Activated CD8-positive, alpha-beta memory T cell treated with anti-CD3 and anti-CD28 coated beads, Interleukin-2, amount 50 U/mL, for 1 hour (primary cell): Measurements from ENCODE around the gene CEP192.
"Not testable (repeated sequence)": the region's sequence is repeated elsewhere in the genome, so short reads cannot be mapped to it uniquely, and the experiment has no call there.

Source experiments
- DNase-seq: peaks from one replicate; pipeline ENCODE4 v3.0.0-alpha.2; 2020; ENCODE audit errors: extremely low read depth

The CEP192 gene

GRCh38 chr18:12990967-12991820 is at the start of gene CEP192:
Gene CEP192 (plus strand): TSS chr18:12991362. CDS start chr18:12999425, 8,063 bp downstream.
- DNase-seq = peak; percentile 95

DNA sequence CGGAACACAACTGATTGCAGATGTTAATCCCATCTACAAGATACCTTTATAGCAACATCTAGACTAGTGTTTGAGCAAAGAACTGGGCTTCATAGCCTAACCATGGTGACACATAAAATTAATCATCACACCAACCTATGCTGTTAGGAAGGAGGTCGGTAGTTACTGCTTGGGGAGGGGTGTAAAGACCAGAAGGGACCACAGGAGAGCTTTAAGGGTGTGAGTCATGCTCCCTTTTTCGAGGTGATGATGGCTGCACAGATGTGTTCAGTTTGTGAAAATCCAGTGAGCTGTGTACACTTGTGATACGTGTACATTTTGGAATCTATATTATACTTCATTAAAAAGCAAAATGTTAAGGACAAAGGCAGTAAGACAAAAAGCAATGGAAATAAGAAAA is 47.9 kb upstream of the CEP192 start:
- DNase-seq = no peak

DNA sequence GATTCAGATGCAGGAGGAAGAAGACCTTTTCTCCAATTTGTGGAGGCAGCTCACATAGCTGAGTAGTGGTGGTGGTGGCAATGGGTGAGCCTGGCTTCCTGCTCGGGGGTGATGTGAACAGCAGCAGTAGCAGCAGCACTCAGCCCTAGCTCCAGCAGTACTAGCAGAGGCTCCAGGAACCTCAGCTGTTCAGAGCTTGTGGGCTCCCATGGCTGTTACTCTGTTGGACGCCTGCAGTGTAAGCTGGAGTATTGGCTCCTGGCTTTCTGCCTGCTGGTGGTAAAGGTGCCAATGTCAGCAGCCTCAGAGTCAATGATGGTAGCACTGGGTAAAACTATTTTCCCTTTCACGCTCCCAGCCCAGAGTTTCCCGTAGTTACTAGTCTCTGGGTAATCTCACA is 46.5 kb upstream of the CEP192 start:
- DNase-seq = no peak

- DNase-seq = no peak
Observed at GRCh38 chr18:12946549-12947284, 44.4 kb upstream of the CEP192 start.

GRCh38 chr18:12947285-12948049 is 43.7 kb upstream of the CEP192 start, which contains the start of gene SEH1L:
Gene SEH1L (plus strand): TSS chr18:12948011. CDS start chr18:12948122, 111 bp downstream.
- peak; percentile 99 for DNase-seq

DNA sequence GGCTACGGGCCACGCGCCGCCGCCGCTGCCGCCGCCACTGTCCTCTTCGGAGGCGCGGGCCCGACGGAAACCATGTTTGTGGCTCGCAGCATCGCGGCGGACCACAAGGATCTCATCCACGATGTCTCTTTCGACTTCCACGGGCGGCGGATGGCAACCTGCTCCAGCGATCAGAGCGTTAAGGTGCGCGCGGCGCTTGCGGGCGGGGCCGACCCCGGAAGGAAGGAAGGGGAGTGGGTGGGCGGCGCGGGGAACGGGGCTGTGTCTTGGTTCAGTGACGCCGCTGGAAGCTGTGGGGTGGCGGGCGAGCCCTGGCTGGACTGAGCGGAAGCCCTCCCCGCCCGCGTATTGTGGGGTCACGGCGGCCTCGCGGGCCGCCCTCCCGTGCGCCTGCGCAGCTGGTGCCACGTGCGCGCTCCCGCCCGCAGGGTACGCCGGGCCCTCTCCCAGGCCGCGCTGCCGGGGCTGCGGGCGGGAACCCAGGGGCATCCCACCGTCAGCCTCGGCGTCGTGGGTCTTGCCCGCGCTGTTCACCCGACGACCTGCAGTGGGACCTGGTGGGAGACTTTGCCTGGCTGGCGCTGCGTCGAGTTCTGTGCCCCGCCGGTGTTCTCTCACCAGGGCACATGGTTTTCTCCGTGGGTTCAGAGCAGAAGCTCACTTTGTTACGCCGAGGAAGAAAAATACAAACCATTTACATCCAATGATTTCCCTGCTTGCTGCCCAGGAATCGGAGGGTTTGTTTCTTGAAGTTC is 42.9 kb upstream of the CEP192 start:
- peak; percentile 97 for DNase-seq

GRCh38 chr18:12958478-12958877 is 32.7 kb upstream of the CEP192 start:
- no peak for DNase-seq

DNA sequence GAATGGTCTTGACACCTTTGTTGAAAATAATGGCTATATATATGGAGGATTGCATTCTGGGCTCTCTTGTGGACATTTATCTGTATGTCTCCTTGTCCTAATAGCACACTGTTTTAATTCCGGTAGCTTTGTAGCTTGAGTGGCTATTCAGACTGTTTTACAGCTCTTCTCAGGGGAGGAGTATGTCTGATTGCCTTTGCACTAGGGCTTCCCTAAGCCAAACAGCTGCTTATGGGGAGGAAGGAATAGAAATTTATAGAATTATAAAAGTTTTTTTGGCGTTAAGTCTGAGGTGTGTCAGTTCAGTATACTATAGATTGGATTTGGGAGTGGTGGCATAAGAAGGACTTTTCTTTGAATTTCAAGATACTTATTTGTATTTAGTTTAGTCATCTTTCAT is 30.8 kb upstream of the CEP192 start:
- no peak for DNase-seq

GRCh38 chr18:12960853-12961397 is 30.2 kb upstream of the CEP192 start:
- no peak for DNase-seq

DNA sequence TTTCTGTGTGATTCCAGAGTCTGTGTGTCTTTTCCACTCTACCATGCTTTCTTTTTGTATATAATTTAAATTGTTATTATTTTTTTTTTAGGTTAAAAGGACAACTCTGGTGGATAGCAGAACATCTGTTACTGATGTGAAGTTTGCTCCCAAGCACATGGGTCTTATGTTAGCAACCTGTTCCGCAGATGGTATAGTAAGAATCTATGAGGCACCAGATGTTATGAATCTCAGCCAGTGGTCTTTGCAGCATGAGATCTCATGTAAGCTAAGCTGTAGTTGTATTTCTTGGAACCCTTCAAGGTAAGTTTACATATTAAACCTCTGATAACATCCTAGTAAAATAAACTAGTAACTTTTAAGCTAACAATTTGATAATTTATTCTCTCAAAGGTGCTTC is 28.1 kb upstream of the CEP192 start:
- no peak for DNase-seq

- no peak for DNase-seq
Observed at GRCh38 chr18:12968115-12968514, 23.0 kb upstream of the CEP192 start.

DNA sequence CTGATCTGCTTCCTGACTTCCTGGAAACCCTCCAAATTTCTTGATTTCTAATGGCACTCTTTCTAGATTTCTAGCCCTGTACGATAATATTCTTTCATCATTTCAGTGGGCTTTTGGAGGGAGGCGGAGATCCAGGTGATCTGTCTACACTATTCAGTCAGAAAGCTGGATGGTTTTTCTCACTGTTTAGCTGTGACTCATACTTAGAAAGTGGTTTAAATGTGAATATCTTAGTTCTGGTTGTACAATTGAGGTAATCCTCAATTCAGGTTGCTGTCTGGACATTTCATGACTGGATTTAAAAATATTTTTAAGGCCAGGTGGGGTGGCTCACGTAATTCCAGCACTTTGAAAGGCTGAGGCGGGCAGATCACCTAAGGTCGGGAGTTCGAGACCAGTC is 22.5 kb upstream of the CEP192 start:
- DNase-seq = no peak

- DNase-seq = no peak
Observed at GRCh38 chr18:12973562-12974213, 17.5 kb upstream of the CEP192 start.

- no peak for DNase-seq
Observed at GRCh38 chr18:12975488-12975887, 15.7 kb upstream of the CEP192 start.

DNA sequence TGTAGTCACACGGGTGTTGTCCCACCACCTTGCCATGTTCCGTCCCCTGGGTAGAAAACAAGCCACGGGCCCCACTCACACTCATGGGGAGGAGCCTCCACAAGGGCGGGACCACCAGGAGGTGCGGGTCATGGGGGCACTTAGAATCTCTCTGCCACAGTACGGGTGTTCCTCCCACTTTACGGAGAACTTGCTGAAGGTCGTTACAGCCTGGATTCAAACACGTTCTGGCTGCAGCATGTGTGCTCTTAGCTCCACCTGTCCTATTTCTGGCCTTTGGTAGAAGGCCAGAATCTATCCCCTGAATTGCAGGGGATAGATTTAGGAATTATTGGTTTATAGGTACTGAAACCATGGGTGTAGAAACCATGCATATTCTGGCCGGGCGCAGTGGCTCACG is 14.9 kb upstream of the CEP192 start:
- DNase-seq = no peak

- DNase-seq = not testable (repeated sequence)
Observed at GRCh38 chr18:12980065-12980464, 11.1 kb upstream of the CEP192 start.

- no peak for DNase-seq
Observed at GRCh38 chr18:12989397-12990122, 1.6 kb upstream of the CEP192 start.

DNA sequence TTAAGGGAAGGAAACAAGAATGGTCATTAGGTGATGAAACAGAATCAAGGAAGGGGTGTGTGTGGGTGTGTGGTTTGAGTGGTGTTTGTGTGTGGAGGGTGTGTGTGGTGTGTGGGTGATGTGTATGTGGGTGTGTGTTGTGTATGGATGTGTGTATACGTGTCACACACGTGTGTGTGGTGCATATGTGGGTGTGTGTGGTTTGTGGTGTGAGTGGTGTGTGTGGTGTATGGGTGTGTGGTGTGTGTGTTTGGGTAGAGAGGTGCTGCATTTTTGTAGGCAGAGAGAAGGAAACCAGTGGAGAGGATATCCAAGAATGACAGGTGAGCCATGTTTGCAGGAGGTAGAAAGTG is 1.1 kb upstream of the CEP192 start:
- no peak for DNase-seq

GRCh38 chr18:12990641-12990966 is 558 bp upstream of the CEP192 start:
- no peak for DNase-seq

GRCh38 chr18:12991821-12992179 is 638 bp downstream of the CEP192 start:
- DNase-seq = no peak
